CD4-positive, alpha-beta T cell treated with Interleukin-17A for 4 hours (primary cell): ENCODE data around the gene HINT2.

ENCODE experiments used
- DNase-seq: peaks from one replicate; pipeline ENCODE4 v3.0.0-alpha.2; 2020; ENCODE audit warnings: mixed read lengths

The HINT2 gene

DNA sequence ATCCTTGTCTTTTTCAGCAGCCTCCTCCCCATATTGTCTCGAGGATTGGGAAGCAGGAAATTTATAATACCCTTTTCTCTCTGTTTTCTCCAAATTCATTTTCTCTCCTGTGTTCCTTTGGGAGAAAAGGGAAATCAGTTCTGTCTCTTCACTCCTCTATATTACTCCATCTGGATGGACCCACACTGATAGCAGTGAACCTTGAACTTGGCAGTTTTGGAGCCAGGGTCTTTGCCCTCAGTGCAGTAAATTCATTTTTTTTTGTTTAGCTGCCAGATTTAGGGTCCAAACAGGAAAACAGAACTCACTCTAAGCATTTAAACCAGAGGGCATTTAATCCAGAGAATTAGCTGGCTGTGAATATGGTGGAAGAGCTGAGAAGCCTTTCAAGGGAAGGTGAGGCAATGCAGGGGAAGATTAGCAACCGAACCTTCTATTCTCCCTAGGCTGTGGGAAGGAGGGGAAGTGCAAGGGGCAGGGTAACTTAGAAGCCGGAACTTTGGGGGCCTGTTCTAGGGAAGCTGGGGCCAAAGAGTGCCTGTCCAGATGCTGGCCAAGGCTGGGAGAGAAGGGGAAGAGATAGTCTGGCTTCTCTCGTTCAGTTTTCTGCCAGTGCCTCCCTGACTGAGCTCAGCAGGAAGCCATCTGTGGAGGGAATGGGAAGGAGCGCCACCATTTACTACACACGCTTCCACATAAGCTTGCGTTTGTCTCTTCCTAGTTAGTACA lies 39.8 kb downstream of the HINT2 start:
- DNase-seq: no peak

DNA sequence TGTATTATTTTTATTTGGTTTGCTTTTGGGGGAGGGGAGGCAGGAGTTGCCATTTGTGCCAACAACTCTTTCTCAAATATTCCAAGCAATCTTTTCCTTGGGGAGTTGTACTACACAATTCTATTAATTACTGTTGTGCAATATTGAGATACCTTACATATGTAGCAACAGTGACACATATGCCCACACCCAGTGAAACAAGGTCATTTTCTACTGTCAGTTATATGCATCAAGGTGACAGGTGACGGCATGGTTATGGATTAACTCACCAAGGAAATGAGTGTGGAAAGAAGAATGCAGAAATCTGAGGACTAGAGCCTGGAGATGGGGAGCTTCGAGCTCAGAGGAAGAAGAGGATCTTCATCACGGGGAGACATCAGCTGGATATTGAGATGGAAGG lies 42.9 kb downstream of the HINT2 start:
- DNase-seq: no peak

DNA sequence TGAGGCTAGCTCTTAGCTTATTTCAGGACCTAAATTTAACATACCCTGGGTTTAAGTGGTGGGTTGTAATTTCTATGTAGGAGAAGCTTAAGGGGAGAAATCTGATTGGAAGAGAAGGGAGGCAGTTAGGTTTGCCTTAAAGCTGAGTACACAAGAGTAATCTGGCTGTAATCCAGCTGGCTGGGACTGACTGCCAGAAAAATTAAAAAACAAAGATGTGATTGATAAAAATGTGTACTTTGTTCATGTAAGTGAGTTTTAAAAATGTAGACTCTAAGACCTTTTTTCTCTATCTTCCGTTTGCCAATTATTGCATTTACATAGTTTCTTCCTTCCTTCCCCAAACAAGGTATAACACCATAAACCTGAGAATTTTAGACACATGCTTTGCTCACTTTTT lies 43.3 kb downstream of the HINT2 start:
- DNase-seq: no peak

DNA sequence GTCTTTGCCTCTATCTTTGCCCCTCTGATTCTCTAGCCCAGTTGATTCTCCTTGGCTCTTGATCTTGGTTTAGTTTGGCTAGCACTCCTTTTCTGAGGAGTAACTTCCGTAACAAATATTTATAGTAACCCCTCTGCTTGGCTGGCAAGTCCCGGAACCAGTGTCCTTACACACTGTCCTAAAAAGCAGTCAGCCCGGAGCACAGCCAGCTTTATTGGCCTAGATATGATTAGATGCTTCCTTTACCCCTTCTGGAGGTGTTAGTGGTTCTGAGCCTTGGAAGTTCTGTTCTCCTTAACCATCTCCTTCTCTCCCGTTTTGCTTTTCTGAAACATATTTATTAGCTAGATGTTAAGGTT lies 43.8 kb downstream of the HINT2 start:
- DNase-seq: no peak

DNA sequence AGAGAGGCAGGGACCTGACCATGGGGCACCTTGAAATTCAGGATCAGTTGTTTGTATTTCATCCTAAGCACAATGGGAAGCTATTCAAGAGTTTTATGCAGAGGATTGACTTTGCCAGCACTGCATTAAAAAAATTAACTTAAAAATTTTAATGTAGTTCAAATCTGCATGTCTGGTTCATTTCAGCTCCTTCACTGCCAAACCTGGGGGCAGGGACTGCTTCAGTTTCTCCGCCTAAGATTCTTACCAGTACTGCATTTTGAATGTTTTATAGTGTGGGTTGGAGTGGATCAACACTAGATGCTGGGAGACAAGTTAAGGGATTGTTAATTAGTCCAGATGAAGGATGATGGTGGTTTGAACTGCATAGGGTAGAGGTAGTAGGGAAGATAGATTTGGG lies 45.1 kb downstream of the HINT2 start:
- no peak for DNase-seq

DNA sequence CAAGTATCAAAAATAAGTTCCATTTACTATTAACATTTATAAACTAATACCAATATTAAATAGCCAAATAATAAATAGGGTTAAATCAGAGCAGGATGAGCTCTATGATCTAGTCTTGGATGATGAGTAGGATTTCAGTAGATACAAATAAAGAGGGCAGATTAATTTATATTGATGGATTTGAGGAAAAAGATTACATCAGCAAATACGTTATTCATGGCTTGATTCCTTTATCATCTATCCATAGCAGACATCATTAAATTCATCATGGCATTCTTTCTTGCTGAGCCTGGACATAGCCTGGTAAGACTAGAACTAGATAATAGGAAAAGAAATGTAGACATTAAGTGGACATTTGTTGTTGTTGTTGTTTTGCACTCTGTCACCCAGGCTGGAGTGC lies 47.4 kb downstream of the HINT2 start:
- no peak for DNase-seq

DNA sequence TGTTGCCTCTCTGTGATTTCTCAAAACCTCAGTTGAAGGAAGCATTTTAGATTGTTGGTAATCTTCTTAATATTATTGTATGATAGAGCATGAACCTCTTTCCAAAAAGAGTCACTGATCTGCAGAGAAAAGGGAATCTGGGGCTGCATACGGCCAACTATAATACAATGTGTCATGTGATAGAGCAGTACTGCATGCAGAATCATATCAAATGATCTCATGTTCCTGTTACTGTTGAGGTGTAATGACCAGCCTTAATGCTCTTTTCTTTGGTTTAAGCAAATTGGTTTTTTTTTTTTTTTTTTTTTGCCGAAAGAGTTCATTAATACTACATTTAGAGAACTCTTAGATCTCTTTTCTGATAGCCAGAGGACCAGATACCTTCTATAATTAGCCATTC lies 47.8 kb downstream of the HINT2 start:
- DNase-seq: no peak

DNA sequence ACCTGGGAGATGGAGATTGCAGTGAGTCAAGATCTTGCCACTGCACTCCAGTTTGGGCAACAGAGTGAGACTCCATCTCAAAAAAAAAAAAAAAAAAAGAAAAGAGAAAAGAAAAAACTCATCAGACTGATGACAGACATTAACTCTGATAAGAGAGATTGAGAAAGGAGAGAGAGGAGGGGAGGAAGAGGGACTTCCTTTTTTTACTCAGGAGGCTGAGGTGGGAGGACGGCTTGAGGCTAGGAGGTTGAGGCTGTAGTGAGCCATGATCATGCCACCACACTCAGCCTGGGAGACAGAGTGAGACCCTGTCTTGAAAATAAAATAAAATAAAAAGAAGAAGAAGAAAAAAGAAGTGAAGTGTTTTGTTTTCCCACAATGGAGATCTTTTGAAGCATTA lies 51.0 kb downstream of the HINT2 start:
- DNase-seq: no peak

DNA sequence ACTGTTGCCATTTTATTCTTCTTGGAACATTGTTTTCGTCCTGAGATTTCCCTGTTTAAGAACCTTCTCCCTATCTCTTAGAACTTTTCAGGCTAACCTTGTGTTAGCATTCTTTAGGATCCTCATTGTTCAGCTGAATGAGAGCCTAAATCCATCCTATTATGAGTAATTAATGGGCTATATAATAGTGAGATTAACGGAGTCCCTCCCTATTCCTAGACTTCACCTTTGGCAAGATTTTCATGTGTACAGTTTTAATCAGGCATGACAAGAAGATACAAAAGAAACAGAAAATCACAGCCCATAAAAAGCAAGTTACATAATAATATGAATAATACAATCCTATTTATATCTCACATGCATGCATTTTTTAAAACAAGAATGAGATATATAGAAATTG lies 51.7 kb downstream of the HINT2 start:
- DNase-seq: no peak
